ENCODE measurements around the gene CD96. TPM values are rescaled to one million over a fixed set of nuclear protein-coding genes. Genes with fewer than 3 reads are reported as not detected.
"Not testable (repeated sequence)": the region's sequence is repeated elsewhere in the genome, so short reads cannot be mapped to it uniquely, and the experiment has no call there.

CD96 gene
- total RNA-seq, 3 donors from 2014 or later, result 1.4 to 8.2 (median 6.2) TPM

DNA sequence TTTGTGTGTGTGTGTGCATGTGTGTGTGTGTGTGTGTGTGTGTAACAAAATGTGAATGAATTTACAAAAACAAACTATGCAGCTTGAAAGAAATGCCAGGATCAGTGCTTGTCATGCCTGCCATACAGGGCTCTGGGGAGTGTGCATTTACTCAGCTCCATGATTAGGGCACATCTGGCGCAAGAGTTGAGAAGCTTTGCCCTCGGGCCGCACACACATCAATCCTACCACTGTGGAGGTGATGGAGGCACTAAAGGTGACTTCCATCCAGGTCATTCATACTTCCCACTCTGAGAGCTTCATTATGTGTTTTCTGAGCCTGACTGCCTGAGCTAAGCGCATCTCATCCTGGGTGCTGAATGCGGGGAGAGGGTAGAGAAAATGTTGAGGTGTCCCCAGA, 125.2 kb downstream of the CD96 start:
- Histone ChIP-seq H3K4me3 (no peak overlapping the region), H3K36me3 (no peaks in the 10 kb centered on the region), H3K4me1 (no peaks in the 10 kb centered on the region), H3K27ac (no peak overlapping the region), H3K27me3 (no peaks in the 10 kb centered on the region), H3K9me3 (no peaks in the 10 kb centered on the region)
- intact Hi-C loops (cut with DNase I; ENCODE audit: low total_unique reads), result no loop called here
- TF ChIP-seq POLR2AphosphoS5 (IDR thresholded peaks at IDR 0.05) (no peak), POLR2A (IDR thresholded peaks at IDR 0.05) (no peak), CTCF (IDR thresholded peaks at IDR 0.05) (no peak)
- no peak for DNase-seq (ENCODE audit: low spot score in 2 of 2)

- no peak overlapping the region for H3K4me3 ChIP-seq
- intact Hi-C loops (cut with DNase I; ENCODE audit: low total_unique reads), result no loop called here
- H3K27ac ChIP-seq, result no peak overlapping the region
- H3K4me1 ChIP-seq, result no peaks in the 10 kb centered on the region
- no peak for TF ChIP-seq POLR2AphosphoS5 (IDR thresholded peaks at IDR 0.05)
- no peak for TF ChIP-seq CTCF (IDR thresholded peaks at IDR 0.05)
- no peak for TF ChIP-seq POLR2A (IDR thresholded peaks at IDR 0.05)
- H3K36me3 ChIP-seq, result no peaks in the 10 kb centered on the region
- no peaks in the 10 kb centered on the region for H3K27me3 ChIP-seq
- DNase-seq (ENCODE audit: low spot score in 2 of 2), result no peak
- H3K9me3 ChIP-seq, result no peaks in the 10 kb centered on the region
These were observed 125.7 kb downstream of the CD96 start for GRCh38 chr3:111667621-111668239.

- Histone ChIP-seq H3K27ac (no peak overlapping the region), H3K4me1 (no peaks in the 10 kb centered on the region), H3K4me3 (no peak overlapping the region), H3K27me3 (no peaks in the 10 kb centered on the region), H3K36me3 (no peaks in the 10 kb centered on the region), H3K9me3 (no peaks in the 10 kb centered on the region)
- DNase-seq (ENCODE audit: low spot score in 2 of 2), result no peak
- intact Hi-C loops (cut with DNase I; ENCODE audit: low total_unique reads), result no loop called here
- TF ChIP-seq CTCF (IDR thresholded peaks at IDR 0.05), result no peak
- TF ChIP-seq POLR2AphosphoS5 (IDR thresholded peaks at IDR 0.05), result no peak
- TF ChIP-seq POLR2A (IDR thresholded peaks at IDR 0.05), result no peak
These were observed 126.3 kb downstream of the CD96 start for GRCh38 chr3:111668326-111668725.

GRCh38 chr3:111668888-111669488, 127.0 kb downstream of the CD96 start:
- Histone ChIP-seq H3K4me3 (no peak overlapping the region), H3K27ac (no peak overlapping the region), H3K27me3 (no peaks in the 10 kb centered on the region), H3K9me3 (no peaks in the 10 kb centered on the region), H3K4me1 (no peaks in the 10 kb centered on the region), H3K36me3 (no peaks in the 10 kb centered on the region)
- intact Hi-C loops (cut with DNase I; ENCODE audit: low total_unique reads), result no loop called here
- no peak for TF ChIP-seq POLR2A (IDR thresholded peaks at IDR 0.05)
- TF ChIP-seq CTCF (IDR thresholded peaks at IDR 0.05), result peak; percentile 57 to 83 (median 77)
- no peak for DNase-seq (ENCODE audit: low spot score in 2 of 2)

DNA sequence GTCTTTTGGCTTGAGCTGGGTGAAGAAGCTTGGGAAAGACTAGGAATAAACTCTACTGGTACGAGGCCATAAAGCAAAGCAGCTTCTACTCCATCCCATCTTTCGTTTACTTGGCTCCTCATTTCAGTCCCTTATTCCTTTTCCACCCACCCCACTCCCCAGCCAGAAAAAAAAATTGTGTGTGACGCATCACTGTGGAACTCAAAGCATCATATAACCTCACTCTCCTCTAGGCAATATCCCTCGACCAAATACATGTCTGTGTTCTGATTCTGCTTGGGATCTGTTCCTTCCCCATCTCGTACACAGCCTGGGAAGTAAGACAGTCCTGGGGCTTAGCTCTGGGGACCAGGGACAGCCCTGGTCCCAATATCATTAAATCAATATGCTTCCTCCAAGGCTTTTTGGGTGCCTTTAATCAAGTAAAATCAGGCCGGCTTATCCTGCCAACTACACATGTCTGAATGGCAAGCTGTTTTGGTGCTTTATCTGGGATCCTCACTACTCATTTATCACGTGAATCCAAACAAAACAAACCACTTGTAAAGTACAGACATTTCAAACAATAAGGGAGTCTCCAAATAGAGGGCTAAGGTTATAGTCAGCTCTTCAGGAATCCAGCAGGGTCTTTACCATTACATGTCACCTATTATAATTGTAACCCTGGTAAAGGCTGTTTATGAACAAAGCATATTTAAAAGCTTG, 128.1 kb downstream of the CD96 start:
- no peaks in the 10 kb centered on the region for H3K36me3 ChIP-seq
- intact Hi-C loops (cut with DNase I; ENCODE audit: low total_unique reads), result no loop called here
- no peak for DNase-seq (ENCODE audit: low spot score in 2 of 2)
- TF ChIP-seq POLR2AphosphoS5 (IDR thresholded peaks at IDR 0.05), result no peak
- TF ChIP-seq POLR2A (IDR thresholded peaks at IDR 0.05), result no peak
- no peak for TF ChIP-seq CTCF (IDR thresholded peaks at IDR 0.05)
- no peaks in the 10 kb centered on the region for H3K9me3 ChIP-seq
- H3K27ac ChIP-seq, result no peak overlapping the region
- no peak overlapping the region for H3K4me3 ChIP-seq
- no peaks in the 10 kb centered on the region for H3K27me3 ChIP-seq
- H3K4me1 ChIP-seq, result no peaks in the 10 kb centered on the region

GRCh38 chr3:111672461-111672860, 130.5 kb downstream of the CD96 start:
- intact Hi-C loops (cut with DNase I; ENCODE audit: low total_unique reads); H3K4me1 ChIP-seq: not testable (repeated sequence)

More at GRCh38 chr3:111672461-111672860, 130.5 kb downstream of the CD96 start:
- not testable (repeated sequence) for H3K27ac ChIP-seq; H3K27me3 ChIP-seq; H3K36me3 ChIP-seq; H3K4me3 ChIP-seq; DNase-seq (ENCODE audit: low spot score in 2 of 2); H3K9me3 ChIP-seq

Measured in breast epithelium (tissue), 4 donors.